Measurements from ENCODE around the gene HSD3B7.
"Not testable (repeated sequence)": the region's sequence is repeated elsewhere in the genome, so short reads cannot be mapped to it uniquely, and the experiment has no call there.

HSD3B7 gene

DNA sequence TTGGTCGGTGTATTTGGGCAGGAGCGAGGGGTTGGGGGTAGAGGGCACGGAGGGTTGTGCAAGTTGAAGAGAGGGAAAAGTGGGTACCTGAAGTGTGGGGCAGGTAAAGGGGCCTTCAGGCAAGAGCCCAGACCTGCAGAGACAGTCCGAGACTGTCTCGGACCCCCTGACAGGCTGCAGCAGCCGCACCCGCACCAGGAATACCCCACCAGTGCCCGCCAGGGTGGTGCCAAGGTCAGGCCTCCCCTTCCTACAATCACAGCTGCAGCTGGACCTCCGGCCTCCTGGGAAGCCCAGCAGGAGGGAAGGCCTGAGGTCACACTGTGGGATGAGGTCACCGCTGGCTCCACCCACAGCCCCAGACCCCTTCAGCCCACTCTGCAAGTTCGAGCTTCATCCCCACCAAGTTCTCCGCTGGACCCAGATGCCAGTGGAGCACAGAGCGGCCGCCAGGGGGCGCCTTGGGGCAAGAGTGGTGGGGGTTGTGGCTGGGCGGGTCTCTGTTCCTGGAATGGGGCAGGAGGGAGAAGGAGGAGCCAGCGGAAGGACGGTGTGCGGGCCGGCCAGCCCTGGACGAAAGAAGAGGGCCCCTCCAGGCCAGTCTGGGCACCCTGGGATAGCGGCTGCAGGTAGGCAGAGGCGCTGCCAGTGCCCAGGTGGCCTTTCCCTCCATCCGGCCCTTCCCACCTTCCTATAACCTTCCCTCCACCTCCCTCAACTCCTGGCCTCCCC is at the start of gene HSD3B7:
Gene HSD3B7 (plus strand): TSS at position 539 of the 732 bp plus-strand sequence. CDS start 452 bp downstream, outside the sequence.
- peak; percentile 50 for DNase-seq

- DNase-seq = no peak
Observed at GRCh38 chr16:30937692-30938091, 47.3 kb upstream of the HSD3B7 start.

GRCh38 chr16:30939571-30939970 is 45.4 kb upstream of the HSD3B7 start:
- DNase-seq = not testable (repeated sequence)

- DNase-seq = peak; percentile 71
Observed at GRCh38 chr16:30941600-30942425, 43.2 kb upstream of the HSD3B7 start.

DNA sequence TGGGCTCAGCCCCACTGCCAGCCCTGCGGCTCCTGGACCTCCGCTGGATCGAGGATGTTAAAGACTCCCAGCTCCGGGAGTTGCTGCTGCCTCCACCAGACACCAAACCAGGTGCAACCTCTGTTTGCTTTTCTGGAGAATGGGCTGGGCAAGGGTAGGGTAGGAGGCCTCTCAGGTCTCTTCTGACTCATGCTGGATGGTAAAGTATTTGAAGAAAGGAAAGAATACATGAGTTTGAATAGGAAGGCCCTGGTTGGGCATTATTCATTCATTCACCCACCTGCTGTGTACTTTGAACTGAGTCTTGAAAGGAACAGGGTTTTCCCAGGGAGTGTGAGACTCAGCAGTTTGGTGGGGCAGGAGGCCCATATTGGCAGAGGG is 42.6 kb upstream of the HSD3B7 start:
- no peak for DNase-seq

DNA sequence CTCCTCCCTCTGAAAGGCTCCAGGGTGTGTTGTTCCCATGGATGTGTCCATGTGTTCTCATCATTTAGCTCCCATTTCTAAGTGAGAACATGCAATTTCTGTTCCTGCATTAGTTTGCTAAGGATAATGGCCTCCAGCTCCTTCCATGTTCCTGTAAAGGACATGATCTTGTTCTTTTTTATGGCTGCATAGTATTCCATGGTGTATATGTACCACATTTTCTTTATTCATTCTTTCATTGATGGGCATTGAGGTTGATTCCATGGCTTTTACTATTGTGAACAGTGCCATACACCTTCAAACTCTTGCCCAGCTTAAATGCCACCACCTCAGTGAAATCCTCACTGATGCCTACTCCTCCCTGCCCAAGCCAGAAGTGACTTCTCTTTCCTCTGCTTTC is 40.7 kb upstream of the HSD3B7 start:
- no peak for DNase-seq

- DNase-seq = no peak
Observed at GRCh38 chr16:30946671-30947540, 38.1 kb upstream of the HSD3B7 start.

DNA sequence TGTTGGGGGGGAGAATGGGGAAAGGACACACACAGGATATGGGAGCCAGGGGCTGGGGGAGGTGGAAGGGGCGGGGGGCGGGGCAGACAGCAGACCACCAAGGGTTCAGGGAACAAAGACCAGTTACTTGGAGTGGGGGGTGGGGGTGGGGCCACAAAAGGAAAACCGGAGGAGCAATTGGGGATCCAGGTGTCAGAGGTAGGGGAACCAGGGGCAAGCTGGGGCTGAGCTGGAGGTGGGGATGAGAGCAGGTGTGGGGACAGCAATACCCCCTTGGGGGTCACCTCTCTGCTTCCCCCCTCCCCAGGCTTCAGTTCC is 37.5 kb upstream of the HSD3B7 start:
- no peak for DNase-seq

- peak; percentile 11 for DNase-seq
Observed at GRCh38 chr16:30947859-30948666, 36.9 kb upstream of the HSD3B7 start.

DNA sequence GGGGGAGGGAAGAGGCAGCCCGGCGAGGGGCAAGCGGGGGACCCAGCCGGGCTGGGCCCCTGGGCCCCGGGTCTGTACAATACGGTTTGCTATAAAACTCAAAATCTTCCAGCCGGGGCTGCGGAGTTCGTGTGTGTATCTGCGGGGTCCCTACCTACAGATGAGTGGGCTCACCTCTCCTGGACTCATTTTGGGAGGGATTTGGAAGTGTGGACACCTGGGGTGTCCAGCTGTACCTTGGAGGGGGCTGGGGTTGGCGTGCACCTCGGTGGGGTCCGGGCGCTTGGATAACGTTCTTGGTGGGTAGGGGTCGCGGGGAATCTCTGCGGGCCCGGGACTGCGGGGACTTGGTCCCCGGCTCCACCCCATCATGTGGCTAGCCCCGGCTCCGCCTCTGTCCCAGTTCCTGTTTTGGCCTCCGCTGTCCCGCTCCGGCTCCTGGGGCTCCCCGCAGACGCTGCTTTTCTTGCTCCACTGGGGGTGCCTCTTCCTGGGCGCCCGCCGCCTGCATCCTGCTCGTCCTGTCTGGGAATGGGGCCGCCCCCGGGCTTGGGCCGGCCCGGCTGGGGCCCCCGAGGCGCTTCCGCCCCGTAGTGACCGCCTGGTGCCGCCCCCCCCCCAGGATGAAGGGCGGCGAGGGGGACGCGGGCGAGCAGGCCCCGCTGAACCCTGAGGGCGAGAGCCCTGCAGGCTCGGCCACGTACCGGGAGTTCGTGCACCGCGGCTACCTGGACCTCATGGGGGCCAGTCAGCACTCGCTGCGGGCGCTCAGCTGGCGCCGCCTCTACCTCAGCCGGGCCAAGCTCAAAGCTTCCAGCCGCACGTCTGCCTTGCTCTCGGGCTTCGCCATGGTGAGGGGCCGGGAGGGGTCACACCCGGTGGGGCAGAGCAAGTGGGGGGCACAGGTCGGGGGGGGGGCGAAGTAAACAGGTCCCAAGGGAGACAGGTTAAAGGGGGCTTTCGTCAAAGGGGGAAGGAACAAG is 36.0 kb upstream of the HSD3B7 start, which contains the start of gene ORAI3:
Gene ORAI3 (plus strand): TSS at position 402 of the 983 bp plus-strand sequence. CDS start 222 bp downstream, at position 624.
- peak; percentile 44 for DNase-seq

- peak; percentile 16 for DNase-seq
Observed at GRCh38 chr16:30949650-30950515, 35.1 kb upstream of the HSD3B7 start.

GRCh38 chr16:30950516-30951065 is 34.4 kb upstream of the HSD3B7 start:
- no peak for DNase-seq

GRCh38 chr16:30951193-30951592 is 33.8 kb upstream of the HSD3B7 start:
- DNase-seq = no peak

GRCh38 chr16:30951750-30952149 is 33.3 kb upstream of the HSD3B7 start:
- DNase-seq = no peak

- DNase-seq = no peak
Observed at GRCh38 chr16:30953111-30953510, 31.9 kb upstream of the HSD3B7 start.

- peak; percentile 64 for DNase-seq
Observed at GRCh38 chr16:30953511-30954124, 31.4 kb upstream of the HSD3B7 start.

DNA sequence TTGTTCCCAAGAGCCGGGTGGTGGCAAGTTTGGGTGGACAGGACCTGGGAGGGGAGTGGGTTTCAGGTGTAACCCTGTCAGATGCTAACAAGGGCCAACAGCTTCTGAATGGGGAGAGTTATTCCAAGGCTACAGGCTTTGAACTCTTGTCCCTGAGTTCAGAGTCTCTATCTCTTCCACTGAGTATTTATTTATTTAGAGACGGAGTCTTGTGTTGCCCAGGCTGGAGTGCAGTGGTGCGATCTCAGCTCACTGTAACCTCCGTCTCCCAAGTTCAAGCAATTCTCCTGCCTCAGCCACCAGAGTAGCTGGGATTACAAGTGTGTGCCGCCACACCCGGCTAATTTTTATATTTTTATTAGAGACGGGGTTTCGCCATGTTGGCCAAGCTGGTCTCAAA is 30.0 kb upstream of the HSD3B7 start:
- DNase-seq = no peak

DNA sequence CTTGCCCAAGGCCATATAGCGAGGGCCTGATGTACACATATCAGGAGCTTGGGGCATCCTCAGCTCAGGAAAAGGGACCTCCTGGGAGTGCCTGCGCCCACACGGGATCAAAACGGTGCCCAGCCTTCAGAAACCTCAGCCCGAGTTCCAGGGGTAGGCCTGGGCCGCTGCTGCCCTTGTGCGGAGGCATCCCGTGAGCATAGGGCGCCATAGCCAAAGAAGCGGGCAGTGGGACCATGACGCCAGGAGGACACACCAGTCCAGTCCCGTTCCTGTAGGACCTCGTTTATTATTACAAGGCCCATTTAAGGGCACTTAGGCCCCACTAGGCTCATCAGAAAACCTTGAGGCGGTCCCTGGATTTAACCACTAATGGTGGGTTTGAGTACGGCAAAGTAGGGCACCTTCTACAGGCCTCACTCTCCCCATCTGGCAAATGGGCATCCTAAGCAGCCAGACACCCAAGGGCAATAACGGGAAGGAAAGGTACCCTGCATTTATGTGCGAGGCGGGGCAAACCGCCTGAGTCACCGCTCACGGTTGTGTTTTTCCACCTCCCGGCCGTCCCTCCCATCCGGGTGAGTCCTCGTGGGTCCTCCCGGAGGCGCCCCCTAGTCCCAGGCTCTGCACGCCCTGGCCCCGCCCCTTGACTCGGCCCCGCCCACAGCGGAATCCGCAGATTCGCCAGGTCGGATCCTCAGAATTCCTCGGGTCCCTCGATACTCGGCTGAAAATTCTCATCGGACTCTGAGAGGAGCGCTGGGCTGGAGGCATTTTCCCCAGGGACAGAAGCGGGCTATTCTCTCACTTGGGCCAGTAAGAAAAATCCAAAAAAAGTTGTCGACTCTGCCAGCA is 28.2 kb upstream of the HSD3B7 start:
- DNase-seq = peak; percentile 91

Measured in CD4-positive, alpha-beta T cell treated with Interleukin-4 for 4 hours (primary cell).